Measurements from ENCODE around the gene KRT72.

KRT72 gene

GRCh38 chr12:52591521-52591920 lies 9.7 kb downstream of the KRT72 start:
- no peak for DNase-seq (ENCODE audit: low read depth)
- no peak overlapping the region for H3K4me3 ChIP-seq (ENCODE audit: low read depth, low read length)
- TF ChIP-seq CTCF (IDR thresholded peaks at IDR 0.05; ENCODE audit: insufficient read depth, low read depth, low read length, missing control alignments), result no peak

- DNase-seq (ENCODE audit: low read depth), result no peak
- no peak overlapping the region for H3K4me3 ChIP-seq (ENCODE audit: low read depth, low read length)
- no peak for TF ChIP-seq CTCF (IDR thresholded peaks at IDR 0.05; ENCODE audit: insufficient read depth, low read depth, low read length, missing control alignments)
Measured at GRCh38 chr12:52590021-52590420, 11.2 kb downstream of the KRT72 start.

GRCh38 chr12:52587563-52587962 lies 13.7 kb downstream of the KRT72 start:
- no peak overlapping the region for H3K4me3 ChIP-seq (ENCODE audit: low read depth, low read length)
- TF ChIP-seq CTCF (IDR thresholded peaks at IDR 0.05; ENCODE audit: insufficient read depth, low read depth, low read length, missing control alignments), result no peak
- DNase-seq (ENCODE audit: low read depth), result no peak

GRCh38 chr12:52585946-52586345 lies 15.3 kb downstream of the KRT72 start:
- DNase-seq (ENCODE audit: low read depth), result no peak
- TF ChIP-seq CTCF (IDR thresholded peaks at IDR 0.05; ENCODE audit: insufficient read depth, low read depth, low read length, missing control alignments), result no peak
- no peak overlapping the region for H3K4me3 ChIP-seq (ENCODE audit: low read depth, low read length)

- no peak for TF ChIP-seq CTCF (IDR thresholded peaks at IDR 0.05; ENCODE audit: insufficient read depth, low read depth, low read length, missing control alignments)
- no peak overlapping the region for H3K4me3 ChIP-seq (ENCODE audit: low read depth, low read length)
- no peak for DNase-seq (ENCODE audit: low read depth)
Measured at GRCh38 chr12:52585066-52585465, 16.2 kb downstream of the KRT72 start.

GRCh38 chr12:52584156-52584682 lies 17.0 kb downstream of the KRT72 start:
- TF ChIP-seq CTCF (IDR thresholded peaks at IDR 0.05; ENCODE audit: insufficient read depth, low read depth, low read length, missing control alignments), result no peak
- H3K4me3 ChIP-seq (ENCODE audit: low read depth, low read length), result no peak overlapping the region
- DNase-seq (ENCODE audit: low read depth), result no peak

GRCh38 chr12:52582971-52583456 lies 18.2 kb downstream of the KRT72 start:
- peak; percentile 46 for DNase-seq (ENCODE audit: low read depth)
- peak; percentile 63 for TF ChIP-seq CTCF (IDR thresholded peaks at IDR 0.05; ENCODE audit: insufficient read depth, low read depth, low read length, missing control alignments)
- H3K4me3 ChIP-seq (ENCODE audit: low read depth, low read length), result no peak overlapping the region

All from GM12865 (cell line).